ENCODE measurements around the gene PTPA.
A peak's percentile ranks its signal among the peaks of the same experiment; 100 is the strongest.

Gene PTPA

DNA sequence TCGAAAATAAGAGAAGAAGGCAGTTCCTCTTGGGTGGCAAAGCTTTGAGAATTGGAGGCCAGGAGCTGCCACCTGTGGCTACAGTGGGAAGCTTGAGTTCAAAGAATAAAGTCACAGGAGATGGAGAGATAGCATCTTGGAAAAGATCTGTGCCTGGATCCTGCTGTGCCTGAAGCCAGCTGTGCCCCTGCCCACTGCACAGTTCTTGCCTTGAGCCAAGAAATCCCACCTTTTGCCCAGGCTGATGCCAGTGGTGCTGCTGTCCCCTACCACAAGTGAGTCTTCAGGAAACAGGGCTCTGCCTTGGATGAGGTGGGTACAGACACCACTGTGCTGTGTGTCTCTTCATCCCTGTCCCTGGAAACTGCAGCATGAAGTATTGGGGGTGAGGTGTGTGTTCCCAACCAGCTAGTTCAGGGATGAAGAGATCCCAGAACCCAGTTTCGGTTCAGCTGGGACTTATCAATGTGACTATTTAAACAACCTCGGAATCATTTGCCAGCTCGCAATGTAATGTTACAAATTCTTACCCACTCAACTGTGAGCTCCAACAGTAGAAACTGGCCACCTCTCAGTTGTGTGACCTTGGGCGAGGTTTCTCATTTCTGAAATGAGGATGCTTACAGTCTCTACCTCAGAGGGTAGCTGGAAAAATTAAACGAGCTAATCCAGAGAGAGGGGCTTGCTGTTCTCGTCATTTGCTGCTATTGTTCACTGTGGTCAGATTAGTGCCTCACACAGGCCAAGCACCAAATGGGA lies 61.0 kb downstream of the PTPA start:
- peaks cover 27% of the 10 kb centered on the region for H3F3A ChIP-seq (ENCODE audit: insufficient read depth, low read length)
- DNase-seq, result no peak
- peaks cover 22% of the 10 kb centered on the region for H3K27me3 ChIP-seq (replicated peaks; ENCODE audit: insufficient read depth, low read length)
- no peaks in the 10 kb centered on the region for H4K20me1 ChIP-seq (ENCODE audit: insufficient read depth, low read length)
- no peak overlapping the region for H2AFZ ChIP-seq (ENCODE audit: low read length)
- no peak overlapping the region for H3K9ac ChIP-seq (ENCODE audit: low read length)
- H3K9me3 ChIP-seq (replicated peaks; ENCODE audit: insufficient read depth, low read length), result no peaks in the 10 kb centered on the region
- H3K4me2 ChIP-seq (ENCODE audit: low read depth, low read length), result no peak overlapping the region
- TF ChIP-seq, protein P1, sequence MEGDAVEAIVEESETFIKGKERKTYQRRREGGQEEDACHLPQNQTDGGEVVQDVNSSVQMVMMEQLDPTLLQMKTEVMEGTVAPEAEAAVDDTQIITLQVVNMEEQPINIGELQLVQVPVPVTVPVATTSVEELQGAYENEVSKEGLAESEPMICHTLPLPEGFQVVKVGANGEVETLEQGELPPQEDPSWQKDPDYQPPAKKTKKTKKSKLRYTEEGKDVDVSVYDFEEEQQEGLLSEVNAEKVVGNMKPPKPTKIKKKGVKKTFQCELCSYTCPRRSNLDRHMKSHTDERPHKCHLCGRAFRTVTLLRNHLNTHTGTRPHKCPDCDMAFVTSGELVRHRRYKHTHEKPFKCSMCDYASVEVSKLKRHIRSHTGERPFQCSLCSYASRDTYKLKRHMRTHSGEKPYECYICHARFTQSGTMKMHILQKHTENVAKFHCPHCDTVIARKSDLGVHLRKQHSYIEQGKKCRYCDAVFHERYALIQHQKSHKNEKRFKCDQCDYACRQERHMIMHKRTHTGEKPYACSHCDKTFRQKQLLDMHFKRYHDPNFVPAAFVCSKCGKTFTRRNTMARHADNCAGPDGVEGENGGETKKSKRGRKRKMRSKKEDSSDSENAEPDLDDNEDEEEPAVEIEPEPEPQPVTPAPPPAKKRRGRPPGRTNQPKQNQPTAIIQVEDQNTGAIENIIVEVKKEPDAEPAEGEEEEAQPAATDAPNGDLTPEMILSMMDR (IDR thresholded peaks at IDR 0.05; ENCODE audit: low read length), result no peak
- TF ChIP-seq EZH2phosphoT487 (IDR thresholded peaks at IDR 0.05; ENCODE audit: low read length), result no peak
- TF ChIP-seq EZH2 (optimal IDR thresholded peaks at IDR 0.05; ENCODE audit: low read depth, low read length), result no peak
- no peak overlapping the region for H3K4me3 ChIP-seq (ENCODE audit: low read length)
- H3K79me2 ChIP-seq (ENCODE audit: low read length), result peaks cover 6% of the 10 kb centered on the region; the same call in 1 of the 2 replicates
- H3K4me1 ChIP-seq (ENCODE audit: low read length), result 0 out of 2 replicates have a peak, but pooled peaks cover 6% of the 10 kb centered on the region
- no peaks in the 10 kb centered on the region for H3K36me3 ChIP-seq (replicated peaks; ENCODE audit: insufficient read depth, low read length)
- H3K9me2 ChIP-seq (replicated peaks; ENCODE audit: insufficient read depth, low read length), result no peaks in the 10 kb centered on the region
- H3K27ac ChIP-seq (ENCODE audit: low read length), result no peak overlapping the region

DNA sequence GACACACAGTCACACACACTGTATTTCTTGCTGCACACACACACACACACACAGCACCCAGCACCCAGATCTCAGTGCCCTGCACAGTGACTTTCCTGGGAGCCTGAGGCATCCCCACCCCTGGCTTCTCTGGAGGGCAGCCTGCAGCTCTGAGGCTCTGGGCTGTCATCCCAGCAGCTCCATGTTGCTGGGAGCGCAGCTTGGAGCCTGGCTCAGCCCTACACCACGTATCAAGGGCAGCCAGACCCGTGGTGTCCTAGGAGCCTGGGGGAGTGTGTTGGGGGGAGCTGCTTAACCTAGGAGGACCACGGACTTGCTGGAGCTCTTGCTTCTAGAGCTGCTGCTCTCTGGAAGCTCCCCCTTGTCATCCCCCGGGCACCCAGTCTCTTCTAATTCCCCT lies 61.6 kb downstream of the PTPA start:
- TF ChIP-seq, protein P1 (IDR thresholded peaks at IDR 0.05; ENCODE audit: low read length), result no peak
- no peak for TF ChIP-seq EZH2 (optimal IDR thresholded peaks at IDR 0.05; ENCODE audit: low read depth, low read length)
- TF ChIP-seq EZH2phosphoT487 (IDR thresholded peaks at IDR 0.05; ENCODE audit: low read length), result no peak
- Histone ChIP-seq H4K20me1 (ENCODE audit: insufficient read depth, low read length) (no peaks in the 10 kb centered on the region), H3K9ac (ENCODE audit: low read length) (no peak overlapping the region), H3K9me2 (replicated peaks; ENCODE audit: insufficient read depth, low read length) (no peaks in the 10 kb centered on the region), H3K27ac (ENCODE audit: low read length) (no peak overlapping the region), H3K36me3 (replicated peaks; ENCODE audit: insufficient read depth, low read length) (no peaks in the 10 kb centered on the region), H3K9me3 (replicated peaks; ENCODE audit: insufficient read depth, low read length) (no peaks in the 10 kb centered on the region), H3F3A (ENCODE audit: insufficient read depth, low read length) (peaks cover 27% of the 10 kb centered on the region), H3K27me3 (replicated peaks; ENCODE audit: insufficient read depth, low read length) (peaks cover 22% of the 10 kb centered on the region), H2AFZ (ENCODE audit: low read length) (no peak overlapping the region), H3K79me2 (ENCODE audit: low read length) (peaks cover 6% of the 10 kb centered on the region; the same call in 1 of the 2 replicates), H3K4me1 (ENCODE audit: low read length) (0 out of 2 replicates have a peak, but pooled peaks cover 6% of the 10 kb centered on the region), H3K4me2 (ENCODE audit: low read depth, low read length) (no peak overlapping the region), H3K4me3 (ENCODE audit: low read length) (no peak overlapping the region)
- DNase-seq, result no peak

DNA sequence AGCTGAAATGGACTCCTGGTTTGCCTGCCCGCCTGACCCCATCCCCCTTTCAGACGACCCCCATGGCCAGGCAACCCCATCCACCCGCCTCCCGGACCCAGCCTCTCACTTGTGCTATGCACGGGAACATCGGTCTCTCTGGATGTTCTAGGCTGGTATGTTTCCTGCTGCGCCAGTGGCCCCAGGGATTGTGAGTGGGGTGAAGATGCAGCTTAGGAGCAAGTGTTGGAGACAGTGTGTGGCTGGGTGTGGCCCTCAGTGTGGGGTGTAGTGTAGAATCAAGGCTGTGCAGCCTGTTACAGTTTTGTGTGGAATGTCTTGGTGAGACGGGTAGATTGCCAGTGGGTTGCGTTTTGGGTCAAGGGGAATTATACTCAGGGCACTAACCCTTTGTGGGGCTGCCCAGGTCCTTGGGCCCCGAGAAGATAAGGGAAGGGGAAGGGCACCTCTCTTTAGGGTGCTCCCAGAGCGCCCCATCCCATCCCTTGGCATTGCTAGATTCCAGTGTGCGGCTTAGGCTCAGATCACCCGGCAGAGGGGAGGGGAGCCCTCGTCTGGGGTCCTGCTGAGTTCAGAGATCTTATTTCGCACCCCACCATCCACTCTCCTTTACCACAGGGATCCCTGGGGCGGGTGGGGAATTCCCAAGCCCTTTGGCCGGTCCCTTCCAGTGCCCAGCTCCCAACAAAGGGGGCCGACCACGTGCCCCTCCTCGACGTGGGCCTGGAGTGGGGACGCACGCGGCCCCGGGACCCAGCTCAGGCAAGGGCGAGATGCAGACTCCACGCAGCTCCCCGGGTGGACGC lies 62.3 kb downstream of the PTPA start:
- no peak for DNase-seq
- peaks cover 27% of the 10 kb centered on the region for H3F3A ChIP-seq (ENCODE audit: insufficient read depth, low read length)
- no peak overlapping the region; the same call in 1 of the 2 replicates for H3K9ac ChIP-seq (ENCODE audit: low read length)
- no peak overlapping the region for H3K27ac ChIP-seq (ENCODE audit: low read length)
- peak overlapping the region; percentile 100 for H3K4me2 ChIP-seq (ENCODE audit: low read depth, low read length)
- no peak for TF ChIP-seq EZH2 (optimal IDR thresholded peaks at IDR 0.05; ENCODE audit: low read depth, low read length)
- TF ChIP-seq, protein P1 (IDR thresholded peaks at IDR 0.05; ENCODE audit: low read length), result no peak
- no peak for TF ChIP-seq EZH2phosphoT487 (IDR thresholded peaks at IDR 0.05; ENCODE audit: low read length)
- H3K9me2 ChIP-seq (replicated peaks; ENCODE audit: insufficient read depth, low read length), result no peaks in the 10 kb centered on the region
- H3K36me3 ChIP-seq (replicated peaks; ENCODE audit: insufficient read depth, low read length), result no peaks in the 10 kb centered on the region
- peaks cover 8% of the 10 kb centered on the region; the same call in 1 of the 2 replicates for H3K4me1 ChIP-seq (ENCODE audit: low read length)
- peak overlapping the region; percentile 98; the same call in 1 of the 2 replicates for H2AFZ ChIP-seq (ENCODE audit: low read length)
- H4K20me1 ChIP-seq (ENCODE audit: insufficient read depth, low read length), result no peaks in the 10 kb centered on the region
- peak overlapping the region; percentile 86 for H3K4me3 ChIP-seq (ENCODE audit: low read length)
- H3K79me2 ChIP-seq (ENCODE audit: low read length), result peaks cover 6% of the 10 kb centered on the region; the same call in 1 of the 2 replicates
- no peaks in the 10 kb centered on the region for H3K9me3 ChIP-seq (replicated peaks; ENCODE audit: insufficient read depth, low read length)
- peaks cover 22% of the 10 kb centered on the region for H3K27me3 ChIP-seq (replicated peaks; ENCODE audit: insufficient read depth, low read length)
